Omental fat pad (tissue), 4 donors: ENCODE results near the gene SCNN1B. TPM values are rescaled to one million over a fixed set of nuclear protein-coding genes. Genes with fewer than 3 reads are reported as not detected.

Experiments used
- ATAC-seq: fragments of 150-250 bp; one replicate; pipeline ENCODE4 v1.9.1; 2016; ENCODE audit warnings: mild to moderate bottlenecking, moderate library complexity; ENCODE audit not compliant: low FRiP score
- DNase-seq: peaks from one replicate; pipeline ENCODE4 v3.0.0-alpha.2; 2019; ENCODE audit warnings: low spot score
- total RNA-seq, 4 donors: library from RNA; depleted of rRNA; stranded (reverse); fragments of >200 nt; gene quantifications; one replicate each; pipeline ENCODE4 v1.1.0, GENCODE V29; 2016
- TF ChIP-seq, protein P1 (sequence below), 3 donors: fragments of 450-650 bp; IDR thresholded peaks; one replicate each; pipeline ENCODE4 v1.5.1; 2016 to 2017; ENCODE audit warnings: antibody characterized with exemption in 3 of 3, mild to moderate bottlenecking in 3 of 3, moderate library complexity in 2 of 3

Gene SCNN1B
- total RNA-seq, 4 donors from 2014 or later: 1.6 to 17.7 (median 3.6) TPM

DNA sequence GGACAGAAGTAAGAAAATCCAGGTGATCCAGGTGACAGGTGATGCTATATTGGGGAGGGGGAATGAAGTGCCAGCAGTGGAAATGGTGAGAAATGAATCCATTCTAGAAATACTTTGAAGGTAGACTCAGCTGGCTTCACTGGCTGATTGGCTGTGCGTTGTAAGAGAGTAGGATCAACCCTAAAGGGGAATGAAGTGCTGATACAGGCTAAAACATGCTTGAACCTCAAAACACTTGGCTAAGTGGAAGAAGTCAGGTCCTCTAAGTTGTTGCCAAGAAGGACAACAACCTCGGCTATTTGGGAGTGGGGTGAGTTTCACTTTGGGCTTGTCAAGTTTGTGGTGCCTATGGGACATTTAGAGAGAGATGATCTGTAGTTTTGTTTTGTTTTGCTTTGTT, 24.1 kb upstream of the SCNN1B start:
- TF ChIP-seq, protein P1, sequence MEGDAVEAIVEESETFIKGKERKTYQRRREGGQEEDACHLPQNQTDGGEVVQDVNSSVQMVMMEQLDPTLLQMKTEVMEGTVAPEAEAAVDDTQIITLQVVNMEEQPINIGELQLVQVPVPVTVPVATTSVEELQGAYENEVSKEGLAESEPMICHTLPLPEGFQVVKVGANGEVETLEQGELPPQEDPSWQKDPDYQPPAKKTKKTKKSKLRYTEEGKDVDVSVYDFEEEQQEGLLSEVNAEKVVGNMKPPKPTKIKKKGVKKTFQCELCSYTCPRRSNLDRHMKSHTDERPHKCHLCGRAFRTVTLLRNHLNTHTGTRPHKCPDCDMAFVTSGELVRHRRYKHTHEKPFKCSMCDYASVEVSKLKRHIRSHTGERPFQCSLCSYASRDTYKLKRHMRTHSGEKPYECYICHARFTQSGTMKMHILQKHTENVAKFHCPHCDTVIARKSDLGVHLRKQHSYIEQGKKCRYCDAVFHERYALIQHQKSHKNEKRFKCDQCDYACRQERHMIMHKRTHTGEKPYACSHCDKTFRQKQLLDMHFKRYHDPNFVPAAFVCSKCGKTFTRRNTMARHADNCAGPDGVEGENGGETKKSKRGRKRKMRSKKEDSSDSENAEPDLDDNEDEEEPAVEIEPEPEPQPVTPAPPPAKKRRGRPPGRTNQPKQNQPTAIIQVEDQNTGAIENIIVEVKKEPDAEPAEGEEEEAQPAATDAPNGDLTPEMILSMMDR (IDR thresholded peaks at IDR 0.05): no peak
- DNase-seq: no peak
- ATAC-seq: no peak

DNA sequence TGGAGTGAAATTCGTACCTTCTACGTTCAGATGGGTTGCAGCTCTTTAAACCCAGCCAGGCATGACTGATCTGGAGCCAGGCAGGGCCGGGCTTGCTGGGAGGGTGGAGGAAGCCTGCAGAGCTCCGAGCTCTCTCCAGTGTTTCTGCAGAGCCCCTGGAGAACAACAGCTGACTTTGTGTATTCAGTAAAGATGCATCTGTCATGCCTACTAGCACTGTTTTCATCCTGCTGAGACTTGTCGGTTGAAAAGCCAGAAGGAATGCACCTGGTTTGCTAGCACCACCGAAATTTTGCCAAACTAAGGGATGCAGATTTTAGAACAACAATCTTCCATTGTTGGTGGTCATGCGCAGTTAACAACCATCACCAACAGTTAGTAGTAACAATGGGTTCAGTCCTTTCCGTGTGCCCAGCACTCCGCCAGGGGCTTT, 22.4 kb upstream of the SCNN1B start:
- DNase-seq (no peak), ATAC-seq (no peak)
- TF ChIP-seq, protein P1 (IDR thresholded peaks at IDR 0.05): no peak

DNA sequence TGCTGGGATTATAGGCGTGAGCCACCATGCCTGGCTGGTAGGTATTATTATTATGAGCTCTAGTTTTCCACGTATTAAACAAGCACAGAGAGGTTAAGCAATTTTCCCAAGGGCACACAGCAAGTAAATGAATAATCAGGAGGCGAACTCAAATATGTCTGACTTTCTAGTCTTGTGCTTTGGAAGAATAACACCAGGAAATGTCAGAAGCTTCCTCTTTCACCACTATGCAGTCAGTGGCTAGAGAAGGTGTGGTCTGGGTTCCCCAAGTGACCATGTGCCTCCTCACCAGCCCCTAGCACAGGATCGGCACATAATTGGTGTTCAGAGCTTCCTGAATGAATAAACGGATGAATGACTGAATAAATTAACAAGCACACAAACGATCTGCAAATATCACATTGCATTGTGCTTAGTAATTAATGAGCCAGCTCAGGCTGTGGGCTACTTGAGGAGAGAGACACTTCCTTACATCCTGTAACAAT, 21.6 kb upstream of the SCNN1B start:
- TF ChIP-seq, protein P1 (IDR thresholded peaks at IDR 0.05): no peak
- no peak for DNase-seq

DNA sequence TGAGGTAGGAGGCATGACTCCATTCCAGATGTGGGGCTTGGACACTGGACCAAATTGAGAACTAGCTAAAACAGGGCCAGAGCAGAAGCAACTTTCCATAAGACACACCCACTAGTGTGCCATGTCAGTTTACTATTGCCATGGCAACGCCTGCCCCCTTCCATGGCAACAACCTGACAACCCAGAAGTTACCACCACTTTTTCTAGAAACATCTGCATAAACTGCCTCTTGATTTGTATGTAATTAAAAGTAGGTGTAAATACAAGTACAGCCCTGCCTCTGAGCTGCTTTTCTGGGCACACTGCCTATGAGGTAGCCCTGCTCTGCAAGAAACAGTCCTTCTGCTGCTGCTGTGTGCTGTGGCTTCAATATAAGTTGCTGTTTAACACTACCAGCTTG, 19.5 kb upstream of the SCNN1B start:
- TF ChIP-seq, protein P1 (IDR thresholded peaks at IDR 0.05): no peak
- ATAC-seq (no peak), DNase-seq (no peak)

More for the DNA sequence above, 21.6 kb upstream of the SCNN1B start:
- ATAC-seq: no peak

DNA sequence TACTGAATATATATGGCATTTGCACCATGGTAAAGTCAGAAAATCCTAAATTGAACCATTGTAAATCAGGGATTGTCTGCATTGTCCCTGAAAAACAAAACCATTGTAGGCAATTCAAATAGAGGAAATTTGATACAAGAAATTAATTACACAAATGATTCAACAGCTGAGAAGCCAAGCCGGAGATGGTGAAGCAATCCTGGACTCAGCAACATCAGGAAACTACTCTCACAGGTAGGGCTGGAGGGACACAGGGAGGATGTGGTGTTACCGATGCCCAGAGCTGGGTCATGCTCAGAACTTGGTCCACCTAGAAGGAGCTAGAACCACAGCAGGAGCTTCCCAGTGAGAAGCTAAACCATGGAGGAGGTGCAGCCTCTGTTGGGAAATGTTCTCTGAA, 18.5 kb upstream of the SCNN1B start:
- ATAC-seq: no peak
- DNase-seq: no peak
- TF ChIP-seq, protein P1 (IDR thresholded peaks at IDR 0.05): no peak

DNA sequence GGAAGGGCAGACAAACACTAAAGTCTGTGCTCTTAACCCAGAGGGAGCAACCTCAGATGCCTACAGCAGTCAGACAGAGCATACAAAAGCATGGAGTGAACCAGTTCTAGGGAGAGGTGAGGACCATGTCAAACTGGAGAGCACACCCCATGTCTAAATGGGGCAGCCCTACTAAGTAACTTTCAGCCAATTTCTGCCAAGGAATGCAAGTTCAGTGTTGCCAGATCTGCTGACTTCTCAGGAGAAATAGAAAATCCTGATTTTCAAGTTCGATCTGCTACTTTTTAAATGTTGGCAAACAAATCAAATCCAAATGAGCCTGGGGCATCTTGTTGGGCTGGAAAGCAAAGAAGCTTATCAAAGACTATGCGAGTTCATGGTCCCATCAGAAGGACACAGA, 17.5 kb upstream of the SCNN1B start:
- TF ChIP-seq, protein P1 (IDR thresholded peaks at IDR 0.05): no peak
- ATAC-seq: no peak
- no peak for DNase-seq

DNA sequence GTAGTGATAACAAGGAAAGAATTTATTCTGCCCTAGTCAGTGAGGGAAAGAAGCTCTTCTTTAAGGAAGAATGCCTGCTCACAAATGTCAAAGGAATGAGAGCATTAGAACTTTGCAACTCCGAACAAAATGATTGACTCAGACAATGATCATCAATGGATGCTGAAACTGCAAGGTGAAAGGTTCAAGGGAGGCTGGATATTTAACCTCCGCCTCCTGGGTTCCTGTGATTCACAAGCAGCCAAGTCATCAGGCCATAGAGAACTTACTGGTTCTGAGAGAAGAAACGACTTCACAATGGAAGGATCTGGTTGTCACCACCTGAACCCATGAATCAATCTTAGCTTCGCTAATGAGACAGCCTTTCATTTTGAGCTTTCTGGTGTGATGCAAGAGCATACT, 16.0 kb upstream of the SCNN1B start:
- ATAC-seq (no peak), DNase-seq (no peak)
- TF ChIP-seq, protein P1 (IDR thresholded peaks at IDR 0.05): no peak
